GM12801 (cell line): Measurements from ENCODE around the gene IGF2BP3.

ENCODE experiments used
- CTCF ChIP-seq: IDR thresholded peaks from one replicate; pipeline ENCODE4 v1.5.1; 2011; ENCODE audit warnings: control low read depth; ENCODE audit not compliant: insufficient read length; ENCODE audit errors: extremely low read depth

The IGF2BP3 gene

DNA sequence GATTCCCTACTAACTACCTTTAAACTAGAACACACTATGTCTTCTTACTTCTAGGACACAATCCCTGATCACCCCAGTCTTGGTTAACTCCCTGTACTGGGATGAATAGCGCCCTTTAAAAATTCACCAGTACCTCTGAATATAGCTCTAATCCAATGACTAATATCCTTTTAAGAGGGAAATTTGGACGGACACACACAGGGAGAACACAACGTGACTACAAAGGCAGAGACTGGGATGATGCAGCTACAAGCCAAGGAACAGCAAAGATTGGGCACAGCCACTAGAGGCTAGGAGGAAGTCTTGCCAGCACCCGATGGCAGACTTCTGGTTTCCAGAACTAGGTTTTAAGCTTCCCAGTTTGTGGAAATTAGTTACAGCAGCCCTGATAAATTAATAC, 89.7 kb downstream of the IGF2BP3 start:
- no peak for TF ChIP-seq CTCF

- no peak for TF ChIP-seq CTCF
These were observed 91.3 kb downstream of the IGF2BP3 start for GRCh38 chr7:23378996-23379395.

- no peak for TF ChIP-seq CTCF
These were observed 93.2 kb downstream of the IGF2BP3 start for GRCh38 chr7:23377134-23377533.

DNA sequence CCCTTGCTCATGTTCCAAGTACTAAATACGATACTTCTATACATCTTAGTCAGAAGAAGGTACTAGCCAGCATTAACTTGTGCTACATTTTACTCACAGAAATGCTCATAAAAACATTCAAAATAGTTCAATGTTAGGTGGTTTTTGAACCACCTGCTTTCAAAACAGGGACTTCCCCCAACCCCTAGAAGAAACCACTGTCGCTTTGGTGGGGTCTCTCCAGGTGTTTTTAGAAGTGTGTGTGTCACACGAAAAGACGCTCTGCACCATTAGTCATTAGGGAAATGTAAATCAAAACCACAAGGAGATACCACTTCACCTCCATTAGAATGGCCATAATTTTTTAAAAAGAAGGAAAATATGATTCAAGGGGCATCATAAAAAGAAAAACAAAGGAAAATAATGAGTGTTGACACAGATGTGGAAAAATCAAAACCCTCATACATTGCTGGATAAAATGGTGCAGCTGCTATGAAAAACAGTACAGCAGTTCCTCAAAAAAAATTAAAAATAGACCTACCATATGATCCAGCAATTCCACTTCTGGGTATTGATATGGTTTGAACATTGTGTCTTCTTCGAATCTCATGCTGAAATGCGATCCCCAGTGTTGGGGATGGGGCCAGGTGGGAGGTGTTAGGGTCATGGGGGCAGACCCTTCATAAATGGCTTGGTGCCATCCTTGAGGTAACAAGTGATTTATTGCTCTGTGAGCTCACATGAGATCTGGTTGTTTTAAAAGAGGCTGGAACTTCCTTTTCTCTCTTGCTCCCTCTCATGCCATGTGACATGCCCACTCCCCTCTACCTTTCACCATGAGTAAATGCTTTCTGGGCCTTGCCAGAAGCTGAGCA, 96.9 kb downstream of the IGF2BP3 start:
- no peak for TF ChIP-seq CTCF

DNA sequence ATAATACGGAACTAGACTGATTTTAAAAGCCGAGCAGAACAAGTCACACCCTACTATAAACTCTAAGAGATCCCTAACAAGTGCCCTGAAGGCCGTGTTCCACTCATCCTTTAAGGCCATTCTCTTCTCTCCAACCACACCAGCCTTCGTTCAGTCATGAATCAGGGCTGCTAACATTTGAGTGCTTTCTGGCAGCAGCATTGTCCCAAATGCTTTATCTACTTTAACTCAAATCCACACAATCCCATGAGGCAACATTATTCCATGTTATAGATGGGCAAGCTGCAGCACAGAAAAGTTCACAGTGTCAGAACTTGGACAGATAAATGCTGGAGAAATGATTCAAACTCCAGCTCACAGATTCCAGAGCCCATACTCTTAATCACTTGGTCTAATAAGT, 97.7 kb downstream of the IGF2BP3 start:
- TF ChIP-seq CTCF, result no peak

DNA sequence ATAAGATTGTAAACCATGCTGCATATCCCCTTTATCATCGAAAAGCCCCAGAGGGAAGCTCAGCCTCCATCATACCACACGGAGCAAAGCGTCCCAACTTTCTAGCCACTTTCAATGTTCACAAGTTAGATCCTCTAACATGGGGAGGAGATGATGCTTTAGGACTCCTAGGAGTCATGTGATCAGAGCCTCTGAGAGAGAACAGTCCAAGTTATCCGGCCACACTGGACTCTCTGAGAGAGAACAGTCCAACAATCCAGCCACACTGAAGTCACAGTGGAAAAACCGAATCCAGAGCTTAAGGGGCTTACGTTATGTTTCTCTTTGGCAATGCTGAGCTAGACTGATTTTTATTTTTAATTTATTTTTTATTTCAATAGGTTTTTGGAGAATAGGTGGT, 98.6 kb downstream of the IGF2BP3 start:
- TF ChIP-seq CTCF, result no peak

DNA sequence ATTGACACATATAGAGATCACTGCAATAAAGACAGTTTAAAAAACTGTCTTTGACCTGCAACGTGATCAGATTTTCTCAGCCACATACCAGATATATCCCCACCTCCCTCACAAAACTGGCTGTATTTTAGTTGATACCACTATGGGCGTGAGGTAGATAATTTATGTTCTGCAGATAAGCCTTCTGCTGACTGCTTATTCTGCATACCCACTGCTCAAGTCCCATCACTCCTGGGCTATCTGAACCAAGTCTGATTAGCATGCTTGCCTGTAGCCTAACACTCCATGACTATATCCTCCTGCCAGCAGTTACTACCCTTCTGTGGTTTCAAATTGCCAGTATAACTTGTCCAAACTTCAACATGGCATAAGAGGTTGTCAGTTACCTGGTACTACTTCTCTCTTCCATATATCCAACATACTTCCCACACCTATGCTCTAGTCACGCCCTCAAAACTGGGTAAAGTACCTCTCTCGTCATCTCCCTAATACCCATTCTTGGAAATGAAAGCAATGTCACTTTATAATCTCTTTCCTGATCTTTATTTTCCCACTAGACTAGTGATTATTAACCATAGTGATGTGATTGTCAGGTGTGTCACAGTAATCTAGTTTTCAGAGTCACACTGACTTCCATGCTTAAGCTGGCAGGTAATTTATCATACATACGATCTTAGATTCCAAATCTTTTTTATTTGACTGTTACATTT, 100.4 kb downstream of the IGF2BP3 start:
- no peak for TF ChIP-seq CTCF
